Left ventricle myocardium inferior (tissue), 1 donor: Measurements from ENCODE around the gene ACACA. TPM values are rescaled to one million over a fixed set of nuclear protein-coding genes. Genes with fewer than 3 reads are reported as not detected.

Experiments used
- DNase-seq: peaks from one replicate; pipeline ENCODE4 v3.0.0-alpha.2; 2020
- H3K27ac ChIP-seq: fragments of 200-600 bp; replicated peaks from 2 replicates; pipeline ENCODE4 v1.8.0; 2021
- H3K27me3 ChIP-seq: fragments of 200-600 bp; 2 replicates; pipeline ENCODE4 v1.8.0; 2021; ENCODE audit warnings: low read depth
- H3K36me3 ChIP-seq: fragments of 200-600 bp; 2 replicates; pipeline ENCODE4 v1.8.0; 2021
- H3K4me1 ChIP-seq: fragments of 200-600 bp; 2 replicates; pipeline ENCODE4 v1.8.0; 2021
- H3K4me3 ChIP-seq: fragments of 200-600 bp; 2 replicates; pipeline ENCODE4 v1.8.0; 2021; ENCODE audit warnings: mild to moderate bottlenecking, moderate library complexity
- H3K9me3 ChIP-seq: fragments of 200-600 bp; replicated peaks from 2 replicates; pipeline ENCODE4 v1.8.0; 2021
- CTCF ChIP-seq: fragments of 200-600 bp; IDR thresholded peaks from 2 replicates; pipeline ENCODE4 v1.8.0; 2021; ENCODE audit warnings: antibody characterized with exemption, mild to moderate bottlenecking, borderline replicate concordance
- intact Hi-C: fragments of 100-400 bp; cut with micrococcal nuclease; formaldehyde crosslinking; loops from one replicate; pipeline ENCODE4 v1.11.0; 2022
- total RNA-seq: library from RNA; stranded (reverse); fragmentation: NEBNext Ultra II Directional; extraction: Animal tissue kit (Norgen Biotek cat#: 25700); gene quantifications from one replicate; pipeline ENCODE4 v1.2.1, GENCODE V29; 2021
- donor health status: DM: no; HTN: yes; CAD: no; lungs with severe emphysema.

Gene ACACA
- total RNA-seq, 1 donor from 2014 or later: 16.2 TPM

DNA sequence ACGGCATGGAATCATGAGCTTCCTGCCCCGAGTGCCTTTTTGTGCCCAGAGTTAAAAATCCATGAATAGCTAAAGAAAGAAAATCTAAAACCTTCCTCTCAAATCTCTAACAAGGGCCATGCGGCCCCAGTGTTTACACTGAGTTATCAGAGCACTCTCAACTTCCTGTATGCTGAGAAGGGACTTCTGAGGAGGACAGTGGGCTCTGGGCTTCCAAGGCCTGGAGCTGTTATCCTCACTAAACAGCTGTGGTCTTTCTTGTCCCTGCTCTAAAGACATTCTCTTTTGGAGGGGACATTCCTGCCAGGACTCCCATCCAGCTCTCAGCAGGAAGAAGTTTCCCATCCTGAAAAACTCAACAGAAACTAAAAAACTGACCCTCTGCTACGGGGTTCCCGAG lies 322.3 kb downstream of the ACACA start:
- Histone ChIP-seq H3K27ac (no peak overlapping the region), H3K4me3 (no peak overlapping the region), H3K36me3 (peaks cover 48% of the 10 kb centered on the region), H3K9me3 (peaks cover 5% of the 10 kb centered on the region), H3K27me3 (no peaks in the 10 kb centered on the region), H3K4me1 (no peaks in the 10 kb centered on the region)
- DNase-seq: no peak
- TF ChIP-seq CTCF: no peak
- intact Hi-C loops: no loop called here

DNA sequence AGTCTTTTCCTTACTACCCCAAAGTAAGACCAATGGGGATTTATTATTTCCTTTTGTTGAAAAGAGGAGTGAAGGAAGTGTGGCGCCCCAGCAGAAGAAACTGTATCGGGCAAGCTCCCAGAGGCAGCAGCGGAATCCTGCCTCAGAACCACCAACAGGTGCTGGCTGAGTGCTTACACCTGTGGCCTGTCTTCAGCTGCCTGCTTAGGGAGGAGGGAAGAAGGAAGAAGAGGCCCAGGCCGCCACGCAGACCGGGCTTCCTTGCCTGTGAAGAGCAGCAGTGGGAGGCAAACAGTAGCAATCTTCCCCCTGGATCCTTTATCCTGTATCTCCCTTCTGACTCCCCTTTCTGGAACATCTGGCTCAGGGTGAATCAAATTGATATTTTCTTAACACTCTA lies 323.2 kb downstream of the ACACA start:
- Histone ChIP-seq H3K4me1 (no peaks in the 10 kb centered on the region), H3K4me3 (no peak overlapping the region), H3K36me3 (peaks cover 39% of the 10 kb centered on the region), H3K27me3 (no peaks in the 10 kb centered on the region), H3K27ac (no peak overlapping the region), H3K9me3 (peaks cover 12% of the 10 kb centered on the region)
- DNase-seq: no peak
- TF ChIP-seq CTCF: no peak
- intact Hi-C loops: no loop called here

GRCh38 chr17:37082985-37083384 lies 323.7 kb downstream of the ACACA start:
- Histone ChIP-seq H3K4me1 (no peaks in the 10 kb centered on the region), H3K27me3 (no peaks in the 10 kb centered on the region), H3K27ac (no peak overlapping the region), H3K36me3 (peaks cover 34% of the 10 kb centered on the region), H3K4me3 (no peak overlapping the region), H3K9me3 (peaks cover 12% of the 10 kb centered on the region)
- no peak for TF ChIP-seq CTCF
- DNase-seq: no peak
- intact Hi-C loops: no loop called here

DNA sequence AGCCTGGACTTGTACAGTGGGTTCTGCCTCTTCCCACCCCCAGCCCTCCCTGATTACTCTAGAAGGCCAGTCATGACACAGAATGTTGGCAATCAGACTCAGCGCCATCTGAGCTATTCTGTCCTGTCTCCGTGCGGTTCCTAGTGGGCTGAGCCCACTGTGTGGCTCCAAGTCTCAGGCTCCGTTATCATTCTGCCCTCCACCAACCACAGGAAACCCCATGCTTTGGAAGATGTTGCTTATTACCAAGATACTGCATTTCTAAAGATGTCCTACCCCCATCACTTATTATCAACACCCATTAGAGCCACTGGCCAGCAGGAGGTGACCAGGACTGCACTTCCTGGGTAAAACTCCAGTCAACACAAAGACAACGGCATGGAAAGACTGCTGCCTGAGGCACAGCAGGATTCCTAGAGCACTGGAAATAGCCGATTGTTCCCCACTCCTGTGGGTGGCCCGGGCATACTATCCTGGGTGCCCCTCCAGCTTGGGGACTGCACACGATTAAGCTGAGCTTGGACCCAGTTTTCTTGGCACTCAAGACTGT lies 324.2 kb downstream of the ACACA start:
- no peak for TF ChIP-seq CTCF
- intact Hi-C loops: no loop called here

DNA sequence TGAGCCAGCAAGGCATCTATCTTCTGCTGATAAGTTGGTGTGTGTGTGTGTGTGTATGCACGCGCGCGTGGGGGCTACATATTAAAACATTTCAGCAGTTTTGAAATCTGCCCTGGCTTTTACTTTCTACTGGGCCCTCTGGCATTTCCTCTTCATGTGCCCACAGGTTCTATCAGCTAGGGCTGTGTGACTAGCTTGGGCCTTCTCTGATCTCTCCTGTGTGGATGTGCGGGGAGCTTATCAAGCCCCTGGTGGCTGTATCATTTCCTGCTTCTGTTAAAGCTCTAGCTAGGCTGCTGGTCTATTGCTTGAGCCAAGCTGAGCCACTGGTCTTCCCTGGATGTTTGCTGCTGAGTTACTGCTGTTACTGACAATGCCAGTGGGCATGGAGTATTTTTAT lies 325.3 kb downstream of the ACACA start:
- intact Hi-C loops: no loop called here
- H3K36me3 ChIP-seq: peaks cover 18% of the 10 kb centered on the region
- no peaks in the 10 kb centered on the region for H3K4me1 ChIP-seq
- TF ChIP-seq CTCF: no peak
- no peaks in the 10 kb centered on the region for H3K27me3 ChIP-seq
- DNase-seq: no peak
- H3K9me3 ChIP-seq: peaks cover 12% of the 10 kb centered on the region
- no peak overlapping the region for H3K4me3 ChIP-seq
- no peak overlapping the region for H3K27ac ChIP-seq

More for the DNA sequence above, 324.2 kb downstream of the ACACA start:
- H3K4me3 ChIP-seq: no peak overlapping the region
- no peaks in the 10 kb centered on the region for H3K27me3 ChIP-seq
- H3K27ac ChIP-seq: no peak overlapping the region
- DNase-seq: no peak
- no peaks in the 10 kb centered on the region for H3K4me1 ChIP-seq
- H3K9me3 ChIP-seq: peaks cover 12% of the 10 kb centered on the region
- peaks cover 29% of the 10 kb centered on the region for H3K36me3 ChIP-seq
